ENCODE results near the gene CISD2. TPM values are rescaled to one million over a fixed set of nuclear protein-coding genes. Genes with fewer than 3 reads are reported as not detected.
"Not testable (repeated sequence)": the region's sequence is repeated elsewhere in the genome, so short reads cannot be mapped to it uniquely, and the experiment has no call there.

CISD2 gene
- total RNA-seq, 1 donor from 2014 or later, result 17.1 TPM

GRCh38 chr4:102843273-102843672 lies 25.5 kb upstream of the CISD2 start:
- ATAC-seq (no peak), DNase-seq (ENCODE audit: missing footprints) (no peak)
- intact Hi-C loops (cut with DNase I), result no loop called here

GRCh38 chr4:102843938-102844337 lies 24.9 kb upstream of the CISD2 start:
- DNase-seq (ENCODE audit: missing footprints) (no peak), ATAC-seq (no peak)
- intact Hi-C loops (cut with DNase I), result no loop called here

GRCh38 chr4:102847687-102848086 lies 21.1 kb upstream of the CISD2 start:
- intact Hi-C loops (cut with DNase I), result no loop called here
- DNase-seq (ENCODE audit: missing footprints) (no peak), ATAC-seq (no peak)

- DNase-seq (ENCODE audit: missing footprints) (no peak), ATAC-seq (no peak)
- intact Hi-C loops (cut with DNase I), result no loop called here
Measured at GRCh38 chr4:102849579-102850104, 19.1 kb upstream of the CISD2 start.

DNA sequence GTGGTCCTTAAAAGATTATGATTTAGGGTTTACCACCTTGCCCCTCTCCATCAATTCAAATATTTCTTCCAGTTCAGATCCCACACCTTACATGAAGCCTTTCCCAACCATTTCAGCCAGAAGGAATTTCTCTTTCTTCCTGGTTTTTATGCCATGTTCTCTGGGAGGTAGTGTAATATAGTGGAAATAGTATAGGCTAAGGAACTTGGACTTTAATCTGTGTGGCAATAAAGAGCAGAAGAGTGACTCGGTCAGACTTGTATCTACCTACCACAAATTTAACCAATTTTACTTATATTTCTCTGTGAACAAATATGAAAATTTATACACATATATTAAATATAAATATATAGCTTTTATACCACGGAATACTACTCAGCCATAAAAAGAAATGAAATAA lies 18.4 kb upstream of the CISD2 start:
- intact Hi-C loops (cut with DNase I), result no loop called here
- ATAC-seq, result no peak
- DNase-seq (ENCODE audit: missing footprints), result no peak

DNA sequence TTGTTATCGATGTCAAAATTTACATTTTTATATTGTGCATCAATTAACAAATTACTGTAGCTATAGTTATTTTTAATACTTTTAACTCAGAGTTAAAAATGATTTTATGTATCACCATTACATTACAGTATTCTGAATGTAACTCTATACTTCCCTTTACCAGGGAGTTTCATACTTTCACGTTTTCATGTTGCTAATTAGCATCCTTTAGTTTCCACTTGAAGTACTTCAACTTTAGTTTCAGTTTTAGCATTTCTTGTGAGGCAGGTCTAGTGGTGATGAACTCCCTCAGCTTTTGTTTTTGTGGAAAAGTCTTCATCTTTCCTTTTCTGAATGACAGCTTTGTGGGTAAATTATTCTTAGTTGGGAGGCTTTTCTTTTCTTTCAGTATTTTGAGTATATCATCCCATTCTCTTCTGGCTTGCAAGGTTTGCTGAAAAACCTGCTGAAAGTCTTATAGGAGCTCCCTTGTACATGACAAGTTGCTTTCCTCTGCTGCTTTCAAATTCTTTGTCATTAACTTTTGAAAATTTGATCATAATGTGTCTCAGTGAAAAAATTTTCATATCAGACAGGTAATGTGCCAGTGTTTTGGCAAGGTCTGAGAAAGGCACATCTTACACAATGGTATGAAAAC lies 9.8 kb upstream of the CISD2 start:
- DNase-seq (ENCODE audit: missing footprints), result no peak
- no peak for ATAC-seq
- intact Hi-C loops (cut with DNase I), result no loop called here

- DNase-seq (ENCODE audit: missing footprints) (no peak), ATAC-seq (peak; percentile 39)
- intact Hi-C loops (cut with DNase I), result loop anchor here (10.0 kb wide), 1 partner anchor 236 kb away; no protein-coding TSS in a partner anchor
Measured at GRCh38 chr4:102860611-102861324, 8.0 kb upstream of the CISD2 start.

DNA sequence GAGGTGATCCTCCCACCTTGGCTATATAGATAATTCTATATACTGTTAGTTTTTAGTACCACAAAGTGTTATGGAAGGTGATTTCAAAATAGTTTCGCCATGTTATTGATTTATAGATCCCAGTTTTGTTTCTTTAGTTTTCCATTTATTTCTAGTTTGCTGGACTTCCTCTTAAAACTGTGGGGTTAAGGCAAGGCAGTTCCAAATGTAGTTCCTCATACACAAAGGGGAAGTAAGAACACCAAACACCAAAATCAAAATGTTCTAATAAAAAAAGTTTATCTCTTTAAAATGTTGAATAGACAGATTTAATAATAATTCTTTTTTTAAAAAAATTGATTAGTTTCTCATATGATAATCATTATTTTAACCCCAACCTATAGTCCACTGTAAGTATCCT lies 6.8 kb upstream of the CISD2 start:
- DNase-seq (ENCODE audit: missing footprints) (no peak), ATAC-seq (no peak)
- intact Hi-C loops (cut with DNase I), result loop anchor here (10.0 kb wide), 1 partner anchor 237 kb away; no protein-coding TSS in a partner anchor

GRCh38 chr4:102862747-102863146 lies 6.0 kb upstream of the CISD2 start:
- intact Hi-C loops (cut with DNase I), result loop anchor here (10.0 kb wide), 1 partner anchor 238 kb away; no protein-coding TSS in a partner anchor
- DNase-seq (ENCODE audit: missing footprints) (no peak), ATAC-seq (no peak)

DNA sequence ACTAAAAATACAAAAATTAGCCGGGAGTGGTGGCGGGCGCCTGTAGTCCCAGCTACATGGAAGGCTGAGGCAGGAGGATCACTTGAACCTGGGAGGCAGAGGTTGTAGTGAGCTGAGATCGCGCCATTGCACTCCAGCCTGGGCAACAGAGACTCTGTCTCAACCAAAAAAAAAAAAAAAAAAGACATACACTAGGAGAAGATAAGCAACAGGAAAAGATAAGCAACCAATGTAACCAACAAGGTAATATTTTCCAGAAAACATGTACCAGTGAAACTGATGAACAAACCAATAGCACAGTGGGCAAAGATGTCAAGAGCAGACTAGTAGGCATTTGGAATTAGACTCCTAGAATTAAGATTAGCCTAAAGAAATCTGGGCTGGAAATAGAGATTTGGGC lies 3.5 kb upstream of the CISD2 start:
- not testable (repeated sequence) for ATAC-seq; DNase-seq (ENCODE audit: missing footprints)
- intact Hi-C loops (cut with DNase I), result loop anchor here (5.0 to 10.0 kb wide), 2 partner anchors 152 to 241 kb away; partner anchors contain the start of gene SLC9B1

DNA sequence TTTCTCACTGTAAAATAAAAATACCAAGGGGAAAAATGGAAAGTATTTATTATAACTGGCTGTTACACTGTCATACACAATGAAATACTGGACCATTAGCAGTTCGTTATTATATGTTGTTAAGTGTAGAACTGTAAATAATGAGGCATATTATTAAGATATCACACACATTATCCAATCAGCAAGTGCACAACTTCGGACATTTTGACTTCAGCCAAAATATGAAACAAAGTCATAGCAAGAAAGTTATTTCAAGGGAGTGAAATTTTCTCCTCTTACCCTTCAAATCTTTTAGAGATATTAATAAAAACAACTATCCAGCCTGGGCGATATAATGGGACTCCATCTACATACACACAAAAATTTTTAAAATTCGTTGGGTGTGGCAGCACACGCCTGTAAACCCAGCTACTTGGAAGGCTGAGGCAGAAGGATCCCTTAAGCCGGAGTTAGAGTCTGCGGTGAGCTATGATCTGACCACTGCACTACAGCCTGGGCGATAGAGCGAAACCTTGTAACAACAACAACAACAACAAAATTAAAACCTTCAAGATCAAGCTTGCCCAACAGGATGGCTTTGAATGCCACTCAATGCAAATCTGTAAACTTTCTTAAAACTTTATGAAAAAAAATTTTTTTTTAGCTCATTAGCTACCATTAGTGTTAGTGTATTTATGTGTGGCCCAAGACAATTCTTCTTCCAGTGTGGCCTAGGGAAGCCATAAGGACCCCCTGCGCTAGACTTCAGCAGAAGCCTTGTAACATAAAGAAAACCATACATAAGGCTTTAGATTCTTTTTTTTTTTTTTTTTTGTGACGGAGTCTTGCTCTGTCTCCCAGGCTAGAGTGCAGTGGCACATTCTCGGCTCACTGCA lies 1.3 kb upstream of the CISD2 start:
- intact Hi-C loops (cut with DNase I), result loop anchor here (5.0 to 10.0 kb wide), 2 partner anchors 150 to 243 kb away; partner anchors contain the start of gene SLC9B1
- no peak for ATAC-seq
- DNase-seq (ENCODE audit: missing footprints), result no peak

DNA sequence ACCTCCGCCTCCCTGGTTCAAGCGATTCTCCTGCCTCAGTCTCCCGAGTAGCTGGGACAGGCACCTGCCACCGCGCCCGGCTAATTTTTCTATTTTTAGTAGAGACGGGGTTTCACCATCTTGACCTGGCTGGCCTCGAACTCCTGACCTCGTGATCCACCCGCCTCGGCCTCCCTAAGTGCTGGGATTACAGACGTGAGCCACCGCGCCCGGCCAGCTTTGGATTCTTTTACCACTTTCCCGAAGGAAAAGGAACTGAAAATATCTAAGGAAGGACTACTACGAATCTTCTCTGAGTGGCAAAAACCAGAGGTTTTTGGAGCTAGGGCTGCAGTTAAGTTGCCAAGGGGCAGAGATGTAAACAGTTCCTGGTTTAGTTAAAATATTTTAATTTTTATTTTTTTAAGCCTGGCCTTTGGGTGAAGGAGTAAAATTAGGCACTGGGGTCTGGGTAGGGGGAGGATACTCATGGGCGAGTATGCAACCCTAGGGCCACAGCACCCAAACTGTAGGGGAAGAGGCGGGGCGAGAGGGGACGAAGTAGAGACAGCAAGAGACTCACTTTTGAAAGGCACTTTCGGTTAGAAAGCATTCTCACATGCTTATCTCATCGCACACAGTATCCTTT lies 525 bp upstream of the CISD2 start:
- DNase-seq (ENCODE audit: missing footprints), result peak; percentile 64
- ATAC-seq, result peak; percentile 51
- intact Hi-C loops (cut with DNase I), result loop anchor here (5.0 to 10.0 kb wide), 2 partner anchors 149 to 243 kb away; partner anchors contain the start of gene SLC9B1

DNA sequence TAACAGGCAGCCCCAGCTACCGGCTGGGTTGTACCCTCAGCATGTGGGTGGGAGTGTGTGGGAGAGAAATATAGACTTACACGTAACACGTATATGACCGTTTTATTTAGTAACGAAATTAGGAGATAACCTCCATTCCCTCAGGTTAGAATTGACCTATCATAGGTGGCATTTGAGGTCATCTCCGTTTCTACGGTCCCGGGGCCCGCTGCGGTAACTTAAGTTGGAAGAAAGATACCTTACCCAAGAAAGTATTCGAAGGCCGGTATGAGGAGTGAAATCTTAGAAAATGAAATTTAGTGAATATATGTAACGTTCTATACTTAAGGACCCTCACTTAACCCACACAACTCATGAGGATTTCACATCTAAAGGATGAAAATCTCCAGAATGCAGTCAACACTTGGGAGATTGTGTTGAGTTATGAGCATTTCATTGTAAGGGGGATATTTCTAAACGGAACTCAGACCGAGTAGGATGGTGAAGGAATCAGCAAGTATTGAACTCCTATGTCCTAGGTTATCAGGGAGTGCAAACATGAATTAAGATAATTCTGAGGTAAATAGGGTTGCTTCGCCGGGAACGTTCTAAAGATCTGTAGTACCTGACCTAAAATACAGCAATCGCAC lies 891 bp downstream of the CISD2 start:
- intact Hi-C loops (cut with DNase I), result loop anchor here (1.0 to 10.0 kb wide), 3 partner anchors 42 to 245 kb away; partner anchors contain the start of genes SLC9B1 and UBE2D3
- no peak for ATAC-seq
- no peak for DNase-seq (ENCODE audit: missing footprints)

DNA sequence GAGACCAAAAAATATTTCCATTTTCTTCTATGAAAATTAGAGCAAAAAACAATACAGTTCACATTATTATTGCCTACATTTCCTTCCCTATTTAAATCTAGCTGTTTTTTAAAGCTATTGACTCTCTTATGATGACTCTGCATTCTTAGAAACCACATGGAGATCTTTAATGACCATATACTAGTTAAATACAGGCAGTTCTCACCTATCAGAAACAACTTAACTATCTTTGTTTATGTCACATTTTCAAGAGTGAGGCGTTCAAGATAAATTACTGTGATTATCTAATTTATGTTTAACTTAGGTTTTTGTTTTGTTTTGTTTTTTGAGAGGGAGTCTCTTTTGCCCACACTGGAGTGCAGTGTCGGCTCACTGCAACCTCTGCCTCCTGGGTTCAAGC lies 3.0 kb downstream of the CISD2 start:
- DNase-seq (ENCODE audit: missing footprints) (no peak), ATAC-seq (no peak)
- intact Hi-C loops (cut with DNase I), result no loop called here

GRCh38 chr4:102877477-102878106 lies 8.8 kb downstream of the CISD2 start:
- DNase-seq (ENCODE audit: missing footprints); intact Hi-C loops (cut with DNase I); ATAC-seq: not testable (repeated sequence)

GRCh38 chr4:102878349-102878748 lies 9.6 kb downstream of the CISD2 start:
- DNase-seq (ENCODE audit: missing footprints); ATAC-seq; intact Hi-C loops (cut with DNase I): not testable (repeated sequence)

DNA sequence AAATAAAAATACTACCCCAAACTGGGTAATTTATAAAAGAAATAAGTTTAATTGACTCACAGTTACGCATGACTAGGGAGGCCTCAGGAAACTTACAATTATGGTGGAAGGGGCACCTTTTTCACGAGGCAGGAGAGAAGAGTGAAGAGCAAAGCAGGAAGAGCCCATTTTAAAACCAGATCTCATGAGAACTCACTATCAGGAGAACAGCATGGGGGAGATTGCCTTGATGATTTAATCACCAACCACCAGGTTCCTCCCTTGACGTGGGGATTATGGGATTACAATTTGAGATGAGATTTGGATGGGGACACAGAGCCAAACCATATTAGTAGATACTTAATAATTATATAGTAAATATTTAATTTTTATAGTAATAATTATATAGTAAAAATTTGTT lies 10.1 kb downstream of the CISD2 start:
- intact Hi-C loops (cut with DNase I), result no loop called here
- no peak for ATAC-seq

More for the DNA sequence above, 10.1 kb downstream of the CISD2 start:
- no peak for DNase-seq (ENCODE audit: missing footprints)

Data from Right ventricle myocardium inferior (tissue), 1 donor.